GM23248 (cell line): ENCODE results near the gene EIF2B5.

Source experiments
- EZH2 ChIP-seq: fragments of 200-600 bp; sonication (generic); IDR thresholded peaks from 2 replicates; pipeline ENCODE4 v1.6.1; 2018; ENCODE audit warnings: antibody characterized with exemption, mild to moderate bottlenecking; ENCODE audit not compliant: insufficient read depth, poor library complexity, severe bottlenecking
- EZH2phosphoT487 ChIP-seq: fragments of 200-600 bp; sonication (generic); IDR thresholded peaks from 2 replicates; pipeline ENCODE4 v1.6.1; 2018; ENCODE audit warnings: antibody characterized with exemption, moderate library complexity, mild to moderate bottlenecking, low read depth; ENCODE audit not compliant: insufficient read depth

- TF ChIP-seq EZH2phosphoT487 (no peak), EZH2 (no peak)
Observed at GRCh38 chr3:184143327-184143726, 8.2 kb downstream of the EIF2B5 start.
